ENCODE results near the gene SLC25A36.

Gene SLC25A36

DNA sequence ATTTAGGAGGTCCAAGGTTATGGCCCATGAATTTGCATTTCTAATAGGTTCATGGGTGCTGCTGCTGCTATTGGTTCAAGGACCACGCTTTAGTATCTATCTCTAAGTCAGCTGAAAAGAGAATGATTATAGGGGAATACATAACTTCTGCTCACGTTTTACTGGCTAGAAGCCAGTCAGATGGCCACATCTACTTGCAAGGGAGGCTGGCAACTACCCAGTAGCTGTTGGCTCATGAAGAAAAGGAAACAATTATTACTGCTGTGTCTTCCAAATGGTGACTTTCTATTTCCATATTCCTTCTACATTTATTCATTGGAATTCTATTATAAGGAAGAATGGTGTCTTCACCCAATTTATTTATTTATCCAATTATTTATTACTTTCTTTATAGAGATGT is 54.2 kb downstream of the SLC25A36 start:
- Histone ChIP-seq H3K36me3 (ENCODE audit: control insufficient read depth in 1 of 2, insufficient read depth in 2 of 2, low read length in 2 of 2) (no peaks in the 10 kb centered on the region), H3K14ac (ENCODE audit: low read length) (no peak overlapping the region), H4K8ac (ENCODE audit: low read depth, low read length) (no peak overlapping the region), H3K27ac (ENCODE audit: low read depth, low read length) (no peak overlapping the region), H4K12ac (ENCODE audit: low read depth, low read length) (no peak overlapping the region), H3K4me1 (ENCODE audit: control insufficient read depth in 1 of 2, insufficient read depth in 2 of 2, low read length in 2 of 2) (no peaks in the 10 kb centered on the region), H3K18ac (ENCODE audit: low read length) (no peak overlapping the region), H4K91ac (ENCODE audit: low read depth, low read length) (no peak overlapping the region), H2BK120ac (ENCODE audit: insufficient read depth, low read length, poor library complexity) (no peak overlapping the region), H3K23ac (ENCODE audit: low read length) (no peak overlapping the region), H2BK12ac (ENCODE audit: low read length) (no peak overlapping the region), H3K4me3 (ENCODE audit: low read depth, low read length) (no peak overlapping the region), H2BK5ac (ENCODE audit: low read depth, low read length, poor library complexity) (no peak overlapping the region), H3K4ac (ENCODE audit: low read depth, low read length) (no peak overlapping the region), H3K9ac (ENCODE audit: low read length) (no peak overlapping the region), H3K79me2 (ENCODE audit: control insufficient read depth, insufficient read depth, low read length, poor library complexity) (no peaks in the 10 kb centered on the region), H3K9me3 (ENCODE audit: insufficient read depth, low read depth, low read length) (no peaks in the 10 kb centered on the region), H3K4me2 (ENCODE audit: low read length) (no peak overlapping the region), H3K79me1 (ENCODE audit: low read length) (no peaks in the 10 kb centered on the region), H2AK5ac (ENCODE audit: low read length) (no peak overlapping the region), H2AFZ (ENCODE audit: insufficient read depth, low read length, poor library complexity) (no peak overlapping the region), H3K27me3 (ENCODE audit: insufficient read depth, low read length) (no peaks in the 10 kb centered on the region)
- no CpG with 5 or more reads among the region's 2 CpGs for WGBS (ENCODE audit: extremely low coverage, insufficient coverage, insufficient read length)
- DNase-seq: no peak

DNA sequence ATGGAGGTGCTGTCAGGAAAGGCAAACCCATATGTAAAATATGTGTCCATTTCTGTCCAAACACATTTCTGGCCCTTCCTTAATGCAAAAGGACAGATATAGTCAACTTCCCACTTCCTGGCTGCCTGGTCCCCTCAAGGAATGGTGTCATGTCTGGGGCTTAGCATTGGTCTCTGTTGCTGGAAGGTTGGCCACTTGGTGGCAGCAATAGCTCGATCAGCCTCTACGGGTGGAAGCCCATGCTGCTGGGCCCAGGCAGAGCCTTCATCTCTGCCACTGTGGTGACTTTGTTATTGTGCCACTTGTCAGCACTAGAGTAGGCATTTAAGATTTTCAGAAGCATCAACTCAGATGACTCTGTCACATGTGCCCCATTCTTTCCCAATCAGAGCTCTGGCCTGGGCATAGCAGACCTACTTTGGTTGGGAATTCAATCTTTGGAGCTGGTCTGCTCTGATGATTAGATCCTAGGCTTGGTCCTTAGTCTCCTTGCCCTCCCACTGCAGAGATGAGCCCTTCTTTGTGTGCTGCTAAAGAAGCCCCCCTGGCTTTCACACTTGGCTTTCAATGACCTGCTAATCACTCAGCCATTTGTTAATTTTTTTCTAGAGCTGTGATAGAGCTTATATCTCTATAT is 58.5 kb downstream of the SLC25A36 start:
- no peak overlapping the region for H3K18ac ChIP-seq (ENCODE audit: low read length)
- no CpG with 5 or more reads among the region's 2 CpGs for WGBS (ENCODE audit: extremely low coverage, insufficient coverage, insufficient read length)
- H3K27me3 ChIP-seq (ENCODE audit: insufficient read depth, low read length): no peaks in the 10 kb centered on the region
- H3K14ac ChIP-seq (ENCODE audit: low read length): no peak overlapping the region
- no peak overlapping the region for H2AFZ ChIP-seq (ENCODE audit: insufficient read depth, low read length, poor library complexity)
- H4K8ac ChIP-seq (ENCODE audit: low read depth, low read length): no peak overlapping the region
- no peak overlapping the region for H2BK120ac ChIP-seq (ENCODE audit: insufficient read depth, low read length, poor library complexity)
- no peak overlapping the region for H4K12ac ChIP-seq (ENCODE audit: low read depth, low read length)
- DNase-seq: peak; percentile 52 to 71
- no peak overlapping the region for H3K23ac ChIP-seq (ENCODE audit: low read length)
- peak overlapping the region; percentile 33 for H2BK12ac ChIP-seq (ENCODE audit: low read length)
- no peaks in the 10 kb centered on the region for H3K4me1 ChIP-seq (ENCODE audit: control insufficient read depth in 1 of 2, insufficient read depth in 2 of 2, low read length in 2 of 2)
- no peak overlapping the region for H3K9ac ChIP-seq (ENCODE audit: low read length)
- H3K4ac ChIP-seq (ENCODE audit: low read depth, low read length): no peak overlapping the region
- H3K27ac ChIP-seq (ENCODE audit: low read depth, low read length): no peak overlapping the region
- H3K9me3 ChIP-seq (ENCODE audit: insufficient read depth, low read depth, low read length): no peaks in the 10 kb centered on the region
- no peaks in the 10 kb centered on the region for H3K79me1 ChIP-seq (ENCODE audit: low read length)
- no peak overlapping the region for H2AK5ac ChIP-seq (ENCODE audit: low read length)
- H3K4me3 ChIP-seq (ENCODE audit: low read depth, low read length): no peak overlapping the region
- H4K91ac ChIP-seq (ENCODE audit: low read depth, low read length): no peak overlapping the region
- H3K79me2 ChIP-seq (ENCODE audit: control insufficient read depth, insufficient read depth, low read length, poor library complexity): no peaks in the 10 kb centered on the region
- no peak overlapping the region for H2BK5ac ChIP-seq (ENCODE audit: low read depth, low read length, poor library complexity)
- no peak overlapping the region for H3K4me2 ChIP-seq (ENCODE audit: low read length)
- H3K36me3 ChIP-seq (ENCODE audit: control insufficient read depth in 1 of 2, insufficient read depth in 2 of 2, low read length in 2 of 2): no peaks in the 10 kb centered on the region

DNA sequence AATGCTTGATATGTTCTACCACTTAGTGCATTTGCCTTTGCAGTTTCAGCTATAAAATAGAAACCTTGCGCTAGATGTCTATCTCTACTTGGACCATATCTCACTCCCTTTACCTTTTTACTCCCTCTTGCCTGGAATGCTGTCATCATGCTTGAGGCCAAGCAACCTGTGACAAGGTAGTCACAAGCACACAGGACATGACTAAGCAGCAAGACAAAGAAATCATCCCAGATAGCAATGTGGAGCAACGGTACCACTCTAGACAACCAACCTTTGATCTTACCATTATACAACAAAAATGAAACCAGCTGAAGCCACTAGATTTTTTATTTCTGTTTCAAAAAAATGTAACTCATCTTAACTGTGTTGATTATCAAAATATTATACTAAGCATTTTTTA is 59.0 kb downstream of the SLC25A36 start:
- Histone ChIP-seq H4K12ac (ENCODE audit: low read depth, low read length) (no peak overlapping the region), H4K91ac (ENCODE audit: low read depth, low read length) (no peak overlapping the region), H3K18ac (ENCODE audit: low read length) (no peak overlapping the region), H3K4me3 (ENCODE audit: low read depth, low read length) (no peak overlapping the region), H3K36me3 (ENCODE audit: control insufficient read depth in 1 of 2, insufficient read depth in 2 of 2, low read length in 2 of 2) (no peaks in the 10 kb centered on the region), H3K79me2 (ENCODE audit: control insufficient read depth, insufficient read depth, low read length, poor library complexity) (no peaks in the 10 kb centered on the region), H3K9me3 (ENCODE audit: insufficient read depth, low read depth, low read length) (no peaks in the 10 kb centered on the region), H3K14ac (ENCODE audit: low read length) (no peak overlapping the region), H2AK5ac (ENCODE audit: low read length) (no peak overlapping the region), H3K27ac (ENCODE audit: low read depth, low read length) (no peak overlapping the region), H2BK5ac (ENCODE audit: low read depth, low read length, poor library complexity) (no peak overlapping the region), H2AFZ (ENCODE audit: insufficient read depth, low read length, poor library complexity) (no peak overlapping the region), H2BK12ac (ENCODE audit: low read length) (no peak overlapping the region), H3K4me2 (ENCODE audit: low read length) (no peak overlapping the region), H3K79me1 (ENCODE audit: low read length) (no peaks in the 10 kb centered on the region), H2BK120ac (ENCODE audit: insufficient read depth, low read length, poor library complexity) (no peak overlapping the region), H3K4ac (ENCODE audit: low read depth, low read length) (no peak overlapping the region), H3K9ac (ENCODE audit: low read length) (no peak overlapping the region), H3K4me1 (ENCODE audit: control insufficient read depth in 1 of 2, insufficient read depth in 2 of 2, low read length in 2 of 2) (no peaks in the 10 kb centered on the region), H4K8ac (ENCODE audit: low read depth, low read length) (no peak overlapping the region), H3K23ac (ENCODE audit: low read length) (no peak overlapping the region), H3K27me3 (ENCODE audit: insufficient read depth, low read length) (no peaks in the 10 kb centered on the region)
- peak in 1 of 2 donors; percentile 42 for DNase-seq
- no CpG with 5 or more reads among the region's 2 CpGs for WGBS (ENCODE audit: extremely low coverage, insufficient coverage, insufficient read length)

DNA sequence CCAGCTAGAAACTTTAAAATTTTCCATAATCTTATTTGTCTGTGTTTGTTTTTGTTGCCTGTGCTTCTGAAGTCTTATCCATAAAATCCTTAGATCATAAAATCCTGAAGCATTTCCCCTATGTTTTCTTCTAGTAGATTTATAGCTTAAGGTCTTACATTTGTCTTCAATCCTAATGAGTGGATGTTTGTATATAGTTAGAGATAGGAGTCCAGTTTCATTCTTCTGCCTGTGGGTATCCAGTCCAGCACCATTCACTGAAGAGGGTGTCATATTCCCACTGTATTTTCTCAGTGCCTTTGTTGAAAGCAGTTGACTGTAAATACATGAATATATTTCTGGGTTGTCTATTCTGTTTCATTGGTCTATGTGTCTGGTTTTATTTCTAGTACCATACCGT is 64.7 kb downstream of the SLC25A36 start:
- Histone ChIP-seq H4K91ac (ENCODE audit: low read depth, low read length) (no peak overlapping the region), H3K23ac (ENCODE audit: low read length) (no peak overlapping the region), H3K9ac (ENCODE audit: low read length) (no peak overlapping the region), H3K27ac (ENCODE audit: low read depth, low read length) (no peak overlapping the region), H3K9me3 (ENCODE audit: insufficient read depth, low read depth, low read length) (no peaks in the 10 kb centered on the region), H2BK120ac (ENCODE audit: insufficient read depth, low read length, poor library complexity) (no peak overlapping the region), H2BK5ac (ENCODE audit: low read depth, low read length, poor library complexity) (no peak overlapping the region), H3K4ac (ENCODE audit: low read depth, low read length) (no peak overlapping the region), H4K8ac (ENCODE audit: low read depth, low read length) (no peak overlapping the region), H3K27me3 (ENCODE audit: insufficient read depth, low read length) (no peaks in the 10 kb centered on the region), H4K12ac (ENCODE audit: low read depth, low read length) (no peak overlapping the region), H3K36me3 (ENCODE audit: control insufficient read depth in 1 of 2, insufficient read depth in 2 of 2, low read length in 2 of 2) (no peaks in the 10 kb centered on the region), H2AK5ac (ENCODE audit: low read length) (no peak overlapping the region), H2AFZ (ENCODE audit: insufficient read depth, low read length, poor library complexity) (no peak overlapping the region), H3K4me1 (ENCODE audit: control insufficient read depth in 1 of 2, insufficient read depth in 2 of 2, low read length in 2 of 2) (no peaks in the 10 kb centered on the region), H3K4me3 (ENCODE audit: low read depth, low read length) (no peak overlapping the region), H3K18ac (ENCODE audit: low read length) (no peak overlapping the region), H3K4me2 (ENCODE audit: low read length) (no peak overlapping the region), H3K79me2 (ENCODE audit: control insufficient read depth, insufficient read depth, low read length, poor library complexity) (no peaks in the 10 kb centered on the region), H3K79me1 (ENCODE audit: low read length) (no peaks in the 10 kb centered on the region), H3K14ac (ENCODE audit: low read length) (no peak overlapping the region), H2BK12ac (ENCODE audit: low read length) (no peak overlapping the region)
- no peak for DNase-seq
- WGBS (ENCODE audit: extremely low coverage, insufficient coverage, insufficient read length): no CpG with 5 or more reads among the region's 1 CpG

Data from trophoblast cell (in vitro differentiated cells and primary cell).